Small intestine (tissue), 7 donors: ENCODE data around the gene TMEM175. TPM values are rescaled to one million over a fixed set of nuclear protein-coding genes. Genes with fewer than 3 reads are reported as not detected.

Source experiments
- DNase-seq, 2 donors: peaks; one replicate each; pipeline versions ENCODE4 v3.0.0 to v3.0.0-alpha.2; 2013
- FAIRE-seq: peaks from 2 replicates; lab custom pipeline; 2012; peaks lifted over from hg19 to GRCh38; lab: Jason Lieb, UNC
- H3K27ac ChIP-seq, 3 donors: one replicate each; pipeline ENCODE4 v1.5.1; 2013; ENCODE audit warnings: low read length in 2 of 3, mild to moderate bottlenecking in 2 of 3, control low read depth in 1 of 3, inconsistent platforms in 1 of 3, low read depth in 1 of 3, moderate library complexity in 1 of 3
- H3K27me3 ChIP-seq, 3 donors: one replicate each; pipeline ENCODE4 v1.6.1; 2013; ENCODE audit warnings: low read length in 3 of 3, inconsistent platforms in 1 of 3; ENCODE audit not compliant: control insufficient read depth in 3 of 3, insufficient read depth in 3 of 3
- H3K36me3 ChIP-seq, 3 donors: one replicate each; pipeline ENCODE4 v1.6.1; 2013; ENCODE audit warnings: low read length in 3 of 3, inconsistent platforms in 1 of 3, low read depth in 1 of 3, mild to moderate bottlenecking in 1 of 3, moderate library complexity in 1 of 3; ENCODE audit not compliant: control insufficient read depth in 3 of 3, insufficient read depth in 2 of 3
- H3K4me1 ChIP-seq, 3 donors: one replicate each; pipeline ENCODE4 v1.6.1; 2013; ENCODE audit warnings: low read length in 2 of 3, inconsistent platforms in 1 of 3, low read depth in 1 of 3, mild to moderate bottlenecking in 1 of 3, moderate library complexity in 1 of 3; ENCODE audit not compliant: control insufficient read depth in 3 of 3, insufficient read depth in 2 of 3
- H3K4me3 ChIP-seq, 3 donors: one replicate each; pipeline ENCODE4 v1.5.1; 2013; ENCODE audit warnings: low read length in 3 of 3, control low read depth in 1 of 3, inconsistent platforms in 1 of 3, low read depth in 1 of 3, mild to moderate bottlenecking in 1 of 3, moderate library complexity in 1 of 3
- H3K9me3 ChIP-seq, 2 donors: one replicate each; pipeline ENCODE4 v1.6.1; 2013; ENCODE audit warnings: low read depth in 1 of 2, low read length in 1 of 2; ENCODE audit not compliant: control insufficient read depth in 2 of 2, insufficient read depth in 1 of 2
- WGBS, 3 donors: extraction: QIAGEN DNeasy Blood & Tissue Kit; methylation state at CpG; one replicate each; pipeline ENCODE4 v1.1.7; 2013; 5-methylcytosine and 5-hydroxymethylcytosine counted together
- polyA plus RNA-seq, 4 donors: library from polyadenylated mRNA; stranded (reverse) in 3 of 4; unstranded in 1 of 4; fragments of 200-250 nt in 3 of 4; fragments of 120-200 nt in 1 of 4; gene quantifications; one replicate each; pipeline versions ENCODE4 v1.2.1 to v1.2.3, GENCODE V29; 2013
- donor health status: healthy with polysubstance abuse.
- donor health status: control.
- donor health status: control.
- donor health status: Bipolar disorder and iron deficiency.
- donor health status: healthy.

TMEM175 gene
- polyA plus RNA-seq, 4 donors = 23.1 to 29.5 (median 24.3) TPM

DNA sequence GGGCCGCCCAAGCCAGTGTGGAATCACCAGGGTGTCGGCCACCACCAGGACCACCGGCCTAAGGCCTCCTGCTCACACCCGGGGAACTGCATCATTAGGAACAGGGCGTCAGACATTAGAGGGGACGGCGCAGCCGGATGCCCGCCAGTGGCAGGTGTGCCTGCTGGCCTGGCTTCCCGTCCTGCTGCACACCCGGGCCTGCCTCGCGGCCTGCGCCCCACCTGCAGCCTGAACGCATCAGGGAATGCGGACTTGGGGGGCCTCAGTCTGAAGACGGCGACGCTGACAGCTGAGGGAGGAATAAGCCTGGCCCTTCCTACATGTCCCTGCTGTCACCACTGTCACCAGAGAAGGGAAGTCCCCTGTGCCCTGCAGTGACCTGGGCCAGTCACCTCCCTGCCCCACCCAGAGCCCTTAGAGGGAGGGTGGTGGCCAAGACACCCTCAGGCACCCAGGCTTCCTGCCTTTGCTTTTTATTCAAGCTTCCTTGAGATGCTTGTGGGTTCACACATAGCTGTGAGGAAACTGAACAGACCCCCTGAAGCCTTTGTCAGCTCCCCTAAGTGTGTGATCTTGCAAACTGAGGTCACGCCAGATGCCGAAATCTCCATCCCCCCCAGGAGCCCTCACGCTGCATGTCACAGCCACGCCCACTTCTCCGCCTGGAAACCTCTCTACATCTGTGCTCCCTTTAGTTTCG is 37.9 kb downstream of the TMEM175 start:
- Histone ChIP-seq H3K36me3 (peaks cover 8 to 31% (median 8%) of the 10 kb centered on the region in 3 donors), H3K27ac (peak overlapping the region in 1 of 3 donors; percentile 62), H3K4me1 (peaks cover 7 to 33% (median 9%) of the 10 kb centered on the region in 3 donors), H3K4me3 (no peak overlapping the region), H3K9me3 (peaks cover 0 to 11% of the 10 kb centered on the region in 2 donors), H3K27me3 (peaks cover 0 to 5% (median 0%) of the 10 kb centered on the region in 3 donors)
- no peak for FAIRE-seq
- DNase-seq = peak in 1 of 2 donors; percentile 28
- WGBS, 3 donors = 73 to 84% (median 81%) methylated on average over 22 to 25 of the region's 25 CpGs

GRCh38 chr4:970854-971520 is 38.7 kb downstream of the TMEM175 start:
- peak overlapping the region in 2 of 3 donors; percentile 24 to 47 for H3K4me3 ChIP-seq
- DNase-seq (peak; percentile 51 to 68), FAIRE-seq (no peak)
- H3K36me3 ChIP-seq = peaks cover 1 to 23% (median 6%) of the 10 kb centered on the region in 3 donors
- peak overlapping the region; percentile 62 to 83 (median 75) for H3K27ac ChIP-seq
- H3K27me3 ChIP-seq = peaks cover 0 to 5% (median 0%) of the 10 kb centered on the region in 3 donors
- 24 to 65% (median 42%) methylated on average over 16 to 17 of the region's 17 CpGs for WGBS, 3 donors
- H3K9me3 ChIP-seq = peaks cover 0 to 11% of the 10 kb centered on the region in 2 donors
- H3K4me1 ChIP-seq = peaks cover 7 to 33% (median 9%) of the 10 kb centered on the region in 3 donors

DNA sequence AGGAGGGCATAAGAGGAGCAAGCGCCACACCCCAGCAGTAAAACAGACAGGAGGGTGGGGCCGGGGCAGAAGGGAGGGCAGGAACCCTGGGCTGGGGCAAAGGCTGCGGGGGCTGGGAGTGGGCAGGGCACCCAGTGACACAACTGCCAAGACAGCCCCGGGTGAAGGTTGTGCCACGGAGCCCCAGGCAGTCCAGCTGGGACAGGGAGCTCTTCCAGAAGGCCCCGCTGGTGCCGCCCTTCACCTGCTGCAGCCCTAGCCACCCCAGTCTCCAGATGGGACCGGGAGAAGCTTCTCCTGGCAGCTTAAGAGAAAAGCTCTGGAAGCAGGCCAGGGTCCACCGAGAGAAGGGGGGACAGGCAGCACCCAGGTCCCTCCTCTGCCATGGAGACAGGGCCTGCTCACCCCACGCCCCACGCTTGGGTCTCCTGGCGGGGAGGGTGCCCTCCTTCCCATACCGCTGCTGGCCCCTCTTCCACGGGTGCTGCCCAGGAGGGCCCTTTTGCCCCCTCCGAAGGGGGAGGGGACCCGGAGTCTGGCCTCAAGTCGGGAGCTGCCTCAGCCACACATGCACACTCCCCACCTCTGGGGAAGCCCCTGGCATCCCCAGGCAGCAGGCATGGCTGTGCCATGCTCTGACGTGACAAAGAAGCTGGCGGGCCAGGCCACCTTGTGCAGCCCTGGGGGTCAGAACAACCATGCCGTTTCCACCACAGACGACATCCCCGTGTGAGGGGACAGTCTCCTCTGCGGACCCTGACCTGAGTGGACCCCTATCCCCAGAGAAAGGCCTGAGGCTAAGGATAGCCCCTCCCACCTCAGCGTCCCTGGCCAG is 39.6 kb downstream of the TMEM175 start:
- H3K4me1 ChIP-seq = peaks cover 7 to 33% (median 9%) of the 10 kb centered on the region in 3 donors

GRCh38 chr4:972651-973424 is 40.6 kb downstream of the TMEM175 start:
- FAIRE-seq (no peak), DNase-seq (peak; percentile 49 to 61)
- WGBS, 3 donors = 0 to 1% (median 1%) methylated on average over 45 to 65 of the region's 65 CpGs

More for the DNA sequence above, 39.6 kb downstream of the TMEM175 start:
- peaks cover 0 to 14% (median 0%) of the 10 kb centered on the region in 3 donors for H3K36me3 ChIP-seq
- FAIRE-seq (no peak), DNase-seq (peak; percentile 93 to 97)
- H3K9me3 ChIP-seq = peaks cover 0 to 11% of the 10 kb centered on the region in 2 donors
- 14 to 48% (median 35%) methylated on average over 20 to 24 of the region's 24 CpGs for WGBS, 3 donors
- peak overlapping the region; percentile 47 to 95 (median 83) for H3K4me3 ChIP-seq
- H3K27me3 ChIP-seq = peaks cover 0 to 5% (median 0%) of the 10 kb centered on the region in 3 donors
- peak overlapping the region; percentile 68 to 93 (median 87) for H3K27ac ChIP-seq

DNA sequence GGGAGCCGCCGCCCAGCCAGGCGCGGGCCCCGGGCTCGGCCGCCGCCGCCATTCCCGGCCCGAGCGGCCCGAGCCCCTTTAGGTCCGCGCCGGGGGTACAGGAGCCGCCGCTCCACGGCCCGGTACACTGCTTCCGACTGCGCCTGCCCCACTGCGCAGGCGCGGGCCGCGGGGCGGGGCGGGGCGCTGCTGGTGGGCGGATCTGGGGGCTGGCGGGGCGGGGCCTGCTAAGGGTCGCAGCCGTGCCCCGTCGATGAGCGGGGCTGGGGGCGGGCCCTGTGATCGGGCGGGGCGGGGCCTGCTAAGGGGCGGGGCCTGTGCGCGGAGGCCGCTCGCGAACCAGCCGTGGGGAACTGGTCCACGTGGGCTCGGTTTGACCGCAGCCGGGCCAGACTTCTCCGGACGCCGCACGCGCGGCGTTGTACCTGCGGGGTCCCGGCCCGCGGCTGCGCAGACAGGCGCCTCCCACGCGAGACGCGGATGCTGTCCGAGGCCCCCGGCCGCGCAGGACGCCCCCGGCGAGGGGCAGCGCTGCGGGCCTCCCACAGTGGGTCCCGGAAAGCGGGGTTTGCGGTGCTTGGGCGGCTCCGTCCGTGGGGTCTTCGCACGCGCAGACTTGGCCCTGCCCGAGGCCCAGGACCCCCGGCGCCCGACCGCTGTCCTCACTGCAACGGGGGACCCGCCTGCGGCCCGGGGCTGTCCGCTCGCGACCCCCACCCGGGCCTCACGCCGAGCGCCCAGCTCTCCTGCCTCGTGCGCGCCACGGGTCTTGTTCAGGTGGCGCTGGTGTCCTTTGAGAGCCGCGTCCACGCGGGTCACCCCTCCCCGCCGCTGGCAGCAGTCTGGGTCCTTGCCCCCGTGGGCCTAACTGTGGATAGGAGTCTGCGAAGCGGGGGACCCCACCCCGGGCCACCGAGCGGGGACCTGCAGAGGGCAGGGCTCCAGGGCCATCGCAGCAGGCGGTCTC is 41.5 kb downstream of the TMEM175 start, which contains the start of gene DGKQ:
Gene DGKQ, minus strand, starts transcription at position 139 of the 967 bp plus-strand sequence. Its CDS starts 87 bp downstream, at position 52.
- Histone ChIP-seq H3K9me3 (peaks cover 0 to 11% of the 10 kb centered on the region in 2 donors), H3K27me3 (no peaks in the 10 kb centered on the region), H3K4me3 (peak within 1 kb of the TSS; percentile 47 to 95 (median 83)), H3K4me1 (peaks cover 7 to 28% (median 9%) of the 10 kb centered on the region in 3 donors), H3K36me3 (peaks cover 0 to 11% (median 0%) of the 10 kb centered on the region in 3 donors), H3K27ac (peak within 1 kb of the TSS; percentile 21 to 93 (median 87))
- 24 to 44% (median 35%) methylated on average over 60 to 123 of the region's 123 CpGs for WGBS, 3 donors
- FAIRE-seq = no peak
- peak; percentile 87 for DNase-seq

More at GRCh38 chr4:972651-973424, 40.6 kb downstream of the TMEM175 start:
- Histone ChIP-seq H3K4me3 (peak overlapping the region; percentile 47 to 95 (median 83)), H3K27ac (peak overlapping the region; percentile 21 to 93 (median 87)), H3K27me3 (peaks cover 0 to 4% (median 0%) of the 10 kb centered on the region in 3 donors), H3K9me3 (peaks cover 0 to 11% of the 10 kb centered on the region in 2 donors), H3K36me3 (peaks cover 0 to 11% (median 0%) of the 10 kb centered on the region in 3 donors), H3K4me1 (peaks cover 7 to 33% (median 9%) of the 10 kb centered on the region in 3 donors)

DNA sequence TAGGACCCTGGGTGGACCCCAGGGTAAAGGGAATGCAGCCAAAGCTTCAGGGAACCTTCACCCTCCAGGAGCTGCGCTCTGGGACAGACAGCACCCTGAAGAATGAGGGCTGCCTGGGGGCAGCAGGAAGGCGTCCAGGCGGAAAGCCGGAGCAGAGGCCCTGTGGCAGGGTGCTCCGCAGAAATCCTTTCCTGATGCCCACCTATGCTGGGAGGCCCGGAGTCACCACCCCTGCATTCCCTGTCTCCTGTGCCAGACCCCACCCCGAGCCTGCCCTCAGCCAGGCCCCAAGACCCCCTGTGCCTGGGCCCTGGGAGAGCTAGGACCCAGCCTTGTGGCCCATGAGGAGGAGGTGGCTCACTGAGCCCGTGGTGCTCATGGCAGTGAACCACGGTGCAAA is 42.4 kb downstream of the TMEM175 start:
- peaks cover 7 to 21% (median 9%) of the 10 kb centered on the region in 3 donors for H3K4me1 ChIP-seq
- DNase-seq (no peak), FAIRE-seq (no peak)
- H3K9me3 ChIP-seq = peaks cover 0 to 11% of the 10 kb centered on the region in 2 donors
- no peaks in the 10 kb centered on the region for H3K27me3 ChIP-seq
- 93 to 99% (median 96%) methylated on average over 6 to 9 of the region's 9 CpGs for WGBS, 3 donors
- no peak overlapping the region for H3K27ac ChIP-seq
- no peak overlapping the region for H3K4me3 ChIP-seq
- H3K36me3 ChIP-seq = peaks cover 0 to 8% (median 0%) of the 10 kb centered on the region in 3 donors
